Natural killer cell treated with Interleukin-12 subunit alpha and Interleukin-12 subunit beta and Interleukin-15 and Interleukin-18, amount 100 ng/mL, for 72 hours (primary cell): Measurements from ENCODE around the gene ADAM15. TPM values are rescaled to one million over a fixed set of nuclear protein-coding genes. Genes with fewer than 3 reads are reported as not detected.

Source experiments
- ATAC-seq, 2 donors: fragments of 150-1000 bp; cut with Tn5 transposase in 1 of 2; sonication (Bioruptor Pico), chemical (Tn5 transposase) in 1 of 2; 2 replicates each; pipeline ENCODE4 v1.10.0; 2021
- DNase-seq: peaks from one replicate; pipeline ENCODE4 v3.0.0; 2022; ENCODE audit warnings: low spot score
- H3K27ac Mint-ChIP-seq, 2 donors: 1 replicate in 1 of 2; 2 replicates in 1 of 2; pipeline ENCODE4 v1.8.0; 2022; ENCODE audit warnings: mixed read lengths in 2 of 2, mild to moderate bottlenecking in 1 of 2, moderate library complexity in 1 of 2
- H3K27me3 Mint-ChIP-seq, 2 donors: 1 replicate in 1 of 2; 2 replicates in 1 of 2; pipeline ENCODE4 v1.8.0; 2022; ENCODE audit warnings: mixed read lengths in 2 of 2
- H3K36me3 Mint-ChIP-seq: one replicate; pipeline ENCODE4 v1.8.0; 2022; ENCODE audit warnings: mixed read lengths
- H3K4me1 Mint-ChIP-seq, 2 donors: 1 replicate in 1 of 2; 2 replicates in 1 of 2; pipeline ENCODE4 v1.8.0; 2022; ENCODE audit warnings: low read depth in 2 of 2, mixed read lengths in 2 of 2, mild to moderate bottlenecking in 1 of 2
- H3K4me3 Mint-ChIP-seq: one replicate; pipeline ENCODE4 v1.8.0; 2022; ENCODE audit warnings: mixed read lengths
- H3K9me3 Mint-ChIP-seq: 2 replicates; pipeline ENCODE4 v1.8.0; 2022; ENCODE audit warnings: mixed read lengths
- total RNA-seq, 2 donors: library from RNA; stranded (reverse); gene quantifications; one replicate each; pipeline ENCODE4 v1.2.3, GENCODE V29; 2022

The ADAM15 gene
- 100 to 1,000 TPM in 1 of 2 donors, 10 to 100 TPM in 1; 42.1 to 107 TPM for total RNA-seq

GRCh38 chr1:155050560-155051341 lies at the start of gene ADAM15:
ADAM15 (plus strand) TSS chr1:155051316; CDS start chr1:155051387, 71 bp downstream.
- peak; percentile 91 to 94 for ATAC-seq
- H3K4me3 Mint-ChIP-seq: peak within 1 kb of the TSS; percentile 88
- no peaks in the 10 kb centered on the region for H3K36me3 Mint-ChIP-seq
- H3K9me3 Mint-ChIP-seq: no peaks in the 10 kb centered on the region
- DNase-seq: peak; percentile 86
- no peaks in the 10 kb centered on the region for H3K27me3 Mint-ChIP-seq
- peak within 1 kb of the TSS; percentile 50 to 77 for H3K27ac Mint-ChIP-seq
- peaks cover 23 to 28% of the 10 kb centered on the region in 2 donors for H3K4me1 Mint-ChIP-seq

DNA sequence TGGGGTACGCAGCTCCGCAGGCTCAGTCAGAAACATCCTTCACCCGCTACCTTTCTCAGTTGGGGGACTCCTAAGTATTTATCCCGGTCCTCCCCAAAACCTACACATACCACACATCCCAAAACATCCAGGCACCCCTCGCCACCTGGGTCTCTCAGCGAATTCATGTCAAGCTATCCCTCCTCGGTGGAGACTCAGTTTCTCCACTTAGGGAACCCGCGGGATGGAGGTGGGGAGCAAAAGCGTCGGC lies 49.8 kb upstream of the ADAM15 start:
- no peaks in the 10 kb centered on the region for H3K9me3 Mint-ChIP-seq
- H3K27me3 Mint-ChIP-seq: no peaks in the 10 kb centered on the region
- H3K27ac Mint-ChIP-seq: peak overlapping the region; percentile 94 to 95
- H3K4me1 Mint-ChIP-seq: peaks cover 36 to 41% of the 10 kb centered on the region in 2 donors
- ATAC-seq: no peak
- H3K4me3 Mint-ChIP-seq: peak overlapping the region; percentile 95
- DNase-seq: no peak
- no peaks in the 10 kb centered on the region for H3K36me3 Mint-ChIP-seq

DNA sequence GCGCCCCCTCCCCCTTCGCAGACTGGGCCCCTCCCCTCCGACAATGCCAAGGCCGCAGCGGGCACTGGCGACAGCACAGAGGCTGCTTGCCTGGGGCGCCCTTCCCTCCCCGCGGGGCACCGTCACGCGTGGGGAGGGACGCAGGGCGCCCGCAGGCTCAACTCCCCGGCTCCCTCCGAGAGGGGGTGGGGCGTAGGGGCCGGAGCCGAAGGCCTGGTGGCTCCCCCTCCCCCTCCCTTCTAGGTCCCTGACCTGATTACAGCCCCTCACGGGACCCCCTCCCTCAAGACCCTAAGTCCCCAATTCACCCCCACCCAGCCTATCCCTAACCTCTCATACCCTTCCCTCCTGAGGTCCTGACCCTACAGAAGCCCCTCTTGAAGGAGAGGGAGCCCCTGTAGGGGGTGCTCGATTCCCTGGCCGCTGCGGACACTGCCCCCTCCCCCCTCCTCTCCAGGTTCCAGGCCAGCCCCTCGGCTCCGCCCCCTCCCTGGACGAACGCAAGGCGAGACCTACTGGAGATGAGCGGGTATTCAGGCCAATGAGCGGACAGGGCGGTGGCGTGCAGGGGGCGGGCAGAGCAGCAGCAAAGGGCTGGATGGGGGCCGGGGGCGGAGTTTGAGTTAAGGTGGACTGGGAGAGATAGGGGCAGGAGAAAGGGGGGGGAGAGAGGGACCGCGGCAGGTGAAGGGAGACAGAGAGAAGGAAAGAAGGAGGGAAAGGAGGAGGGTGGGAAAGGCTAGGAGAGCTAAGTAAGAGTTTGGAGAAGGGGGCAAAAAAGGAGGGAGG lies 49.2 kb upstream of the ADAM15 start:
- Mint-ChIP-seq H3K36me3 (no peaks in the 10 kb centered on the region), H3K4me1 (peaks cover 41 to 46% of the 10 kb centered on the region in 2 donors), H3K9me3 (no peaks in the 10 kb centered on the region), H3K27me3 (no peaks in the 10 kb centered on the region), H3K4me3 (peak overlapping the region; percentile 95), H3K27ac (peak overlapping the region; percentile 94 to 95)
- ATAC-seq (peak; percentile 90 to 94), DNase-seq (peak; percentile 100)

GRCh38 chr1:155002464-155003226 lies 48.5 kb upstream of the ADAM15 start, which contains the start of gene ZBTB7B:
ZBTB7B (plus strand) TSS chr1:155002802; CDS start chr1:155014661, 11,859 bp downstream.
- no peak for DNase-seq
- Mint-ChIP-seq H3K36me3 (no peaks in the 10 kb centered on the region), H3K9me3 (no peaks in the 10 kb centered on the region), H3K4me1 (peaks cover 37 to 45% of the 10 kb centered on the region in 2 donors), H3K27ac (peak within 1 kb of the TSS; percentile 94 to 98), H3K27me3 (no peaks in the 10 kb centered on the region), H3K4me3 (peak within 1 kb of the TSS; percentile 95)
- ATAC-seq: peak; percentile 3 to 36

DNA sequence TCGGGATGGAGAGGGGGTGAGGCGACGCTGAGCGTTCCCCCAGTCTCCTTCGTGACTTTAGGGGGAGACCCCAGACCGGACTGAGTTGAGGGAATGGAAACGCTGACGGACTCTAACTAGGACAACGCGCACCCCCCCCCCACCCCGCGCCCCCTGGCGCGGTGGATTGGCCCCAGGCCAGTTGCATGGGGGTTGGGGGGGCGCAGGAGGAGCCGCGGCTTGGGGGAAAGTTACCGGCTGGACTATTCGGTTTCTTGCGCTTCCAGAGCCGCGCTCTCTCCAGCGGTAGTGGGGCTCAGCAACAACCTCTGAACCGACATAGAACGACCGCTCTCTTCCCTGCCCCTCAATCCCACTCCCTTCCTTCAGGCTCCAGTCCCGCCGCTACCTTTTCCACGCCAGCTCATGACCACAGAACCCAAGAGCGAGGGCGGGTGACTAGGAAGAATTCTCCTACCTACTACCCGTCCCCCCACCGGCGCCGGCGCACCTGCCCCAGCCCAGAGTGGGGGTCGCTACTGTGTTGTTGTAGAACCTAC lies 47.8 kb upstream of the ADAM15 start:
- H3K4me1 Mint-ChIP-seq: peaks cover 34 to 43% of the 10 kb centered on the region in 2 donors
- H3K27me3 Mint-ChIP-seq: no peaks in the 10 kb centered on the region
- H3K9me3 Mint-ChIP-seq: no peaks in the 10 kb centered on the region
- H3K27ac Mint-ChIP-seq: peak overlapping the region; percentile 94 to 98
- no peaks in the 10 kb centered on the region for H3K36me3 Mint-ChIP-seq
- no peak for DNase-seq
- peak overlapping the region; percentile 95 for H3K4me3 Mint-ChIP-seq
- no peak for ATAC-seq

GRCh38 chr1:155003766-155004351 lies 47.3 kb upstream of the ADAM15 start:
- peak overlapping the region; percentile 94 to 98 for H3K27ac Mint-ChIP-seq
- peak; percentile 85 for DNase-seq
- H3K36me3 Mint-ChIP-seq: no peaks in the 10 kb centered on the region
- peaks cover 33 to 44% of the 10 kb centered on the region in 2 donors for H3K4me1 Mint-ChIP-seq
- H3K4me3 Mint-ChIP-seq: peak overlapping the region; percentile 95
- ATAC-seq: no peak
- H3K27me3 Mint-ChIP-seq: no peaks in the 10 kb centered on the region
- no peaks in the 10 kb centered on the region for H3K9me3 Mint-ChIP-seq

GRCh38 chr1:155004352-155005075 lies 46.6 kb upstream of the ADAM15 start:
- H3K9me3 Mint-ChIP-seq: no peaks in the 10 kb centered on the region
- no peaks in the 10 kb centered on the region for H3K36me3 Mint-ChIP-seq
- no peak for ATAC-seq
- H3K4me1 Mint-ChIP-seq: peaks cover 33 to 44% of the 10 kb centered on the region in 2 donors
- no peak for DNase-seq
- H3K27ac Mint-ChIP-seq: peak overlapping the region; percentile 94 to 98
- H3K27me3 Mint-ChIP-seq: no peaks in the 10 kb centered on the region
- peak overlapping the region; percentile 95 for H3K4me3 Mint-ChIP-seq

DNA sequence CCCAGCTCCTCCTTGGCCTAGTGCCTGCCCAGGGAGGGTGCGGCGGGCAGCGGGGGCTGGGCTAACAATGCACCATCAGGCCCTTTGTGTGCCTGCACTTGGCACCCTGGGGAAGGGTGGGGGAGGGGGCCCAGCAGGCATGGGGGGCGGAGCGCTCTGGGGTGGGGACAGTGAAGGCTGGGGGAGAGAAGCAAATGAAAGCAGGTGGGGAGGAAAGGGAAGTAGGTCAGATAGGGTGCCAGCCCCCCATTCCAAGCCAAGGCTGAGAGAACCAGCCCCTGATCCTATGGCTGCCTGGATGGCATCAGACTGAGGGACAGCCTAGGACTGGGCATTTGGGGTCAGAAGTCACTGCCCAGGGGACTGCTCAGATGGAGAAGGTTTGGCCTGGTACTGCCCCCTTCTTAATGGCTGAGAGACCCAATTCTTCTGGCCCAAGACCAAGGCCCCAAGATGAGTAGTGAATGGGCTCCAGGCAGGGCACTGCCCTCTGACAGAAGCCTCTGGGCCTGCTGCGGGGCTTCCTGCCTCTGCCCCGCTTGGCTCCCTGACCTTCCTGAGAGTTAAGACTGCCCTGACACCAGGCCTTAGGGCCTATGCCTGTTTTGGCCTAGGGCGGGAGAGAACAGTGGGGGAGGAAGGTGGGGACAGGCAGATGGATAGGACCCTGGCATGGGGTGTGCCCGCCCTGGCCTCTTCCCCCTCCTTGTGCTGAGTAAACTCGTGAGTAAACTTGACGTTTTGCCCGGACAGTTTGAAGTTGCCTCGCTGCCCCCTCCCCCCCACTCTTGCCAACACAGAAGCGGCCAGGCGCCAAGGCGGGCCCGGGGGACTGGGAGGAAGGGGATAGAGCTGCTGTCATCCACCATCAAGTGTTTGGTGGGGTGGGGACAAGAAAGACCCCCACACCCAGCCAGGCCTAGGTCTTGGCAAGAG lies 45.8 kb upstream of the ADAM15 start:
- ATAC-seq (no peak), DNase-seq (no peak)
- Mint-ChIP-seq H3K36me3 (no peaks in the 10 kb centered on the region), H3K27me3 (no peaks in the 10 kb centered on the region), H3K9me3 (no peaks in the 10 kb centered on the region), H3K4me1 (peaks cover 34 to 45% of the 10 kb centered on the region in 2 donors), H3K27ac (peak overlapping the region; percentile 94 to 98), H3K4me3 (peak overlapping the region; percentile 76)

DNA sequence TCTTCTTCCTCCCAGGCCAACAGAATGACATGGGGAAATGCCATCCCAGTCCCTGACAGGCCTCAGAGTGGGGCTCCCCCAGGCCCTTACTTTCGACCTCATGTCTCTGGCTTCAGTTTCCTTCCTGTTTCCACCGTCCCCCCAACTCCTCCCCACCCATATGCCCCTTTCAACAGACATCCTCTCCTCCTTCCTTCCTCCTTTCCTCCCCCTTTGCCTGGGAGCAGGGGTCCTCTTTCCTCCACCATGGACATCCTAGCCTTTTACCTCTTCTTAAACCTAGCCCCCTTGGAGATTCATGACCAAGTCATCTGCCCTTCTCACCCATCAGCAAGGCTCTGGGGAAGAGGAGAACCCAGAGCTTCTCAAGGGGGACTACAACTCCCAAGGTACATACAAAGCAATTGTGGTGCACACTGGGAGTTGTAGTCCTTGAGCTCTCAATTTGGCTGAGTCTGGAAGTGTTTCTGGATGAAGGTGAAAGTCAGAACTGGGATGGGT lies 44.5 kb upstream of the ADAM15 start:
- H3K4me1 Mint-ChIP-seq: peaks cover 34 to 53% of the 10 kb centered on the region in 2 donors
- no peak for ATAC-seq
- DNase-seq: no peak

DNA sequence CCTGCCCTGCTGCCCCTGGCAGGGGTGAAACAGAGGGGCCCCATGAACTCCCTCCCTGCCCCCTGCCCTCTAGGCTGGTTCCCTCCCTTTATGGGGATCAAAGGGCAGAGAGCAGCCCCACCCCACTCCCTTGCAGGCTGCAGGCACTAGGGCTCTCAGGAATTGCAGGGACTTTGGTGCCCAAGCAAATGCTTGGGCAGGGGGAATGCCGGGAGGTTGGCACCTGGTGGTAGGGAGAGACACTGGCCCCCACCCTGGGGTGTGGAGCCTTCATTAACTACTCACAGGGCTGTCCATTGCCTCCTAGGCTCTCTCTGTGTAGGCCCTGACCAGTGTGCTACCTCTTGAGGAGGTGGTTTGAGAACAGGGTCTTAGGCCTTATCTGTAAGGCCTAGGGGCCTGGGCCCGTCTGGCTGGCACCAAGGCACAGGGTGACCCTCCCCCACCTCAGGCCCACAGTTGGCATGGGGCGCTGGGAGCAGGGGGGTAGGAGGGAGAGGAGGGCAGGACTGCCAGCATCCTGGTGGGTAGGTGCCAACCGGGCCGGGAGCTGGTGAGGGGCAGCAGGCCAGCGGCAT lies 43.8 kb upstream of the ADAM15 start:
- Mint-ChIP-seq H3K36me3 (no peaks in the 10 kb centered on the region), H3K27me3 (no peaks in the 10 kb centered on the region), H3K9me3 (no peaks in the 10 kb centered on the region), H3K4me3 (peak overlapping the region; percentile 76), H3K27ac (peak overlapping the region; percentile 94 to 98), H3K4me1 (peaks cover 34 to 54% of the 10 kb centered on the region in 2 donors)
- DNase-seq (no peak), ATAC-seq (no peak)

More for the DNA sequence above, 44.5 kb upstream of the ADAM15 start:
- Mint-ChIP-seq H3K9me3 (no peaks in the 10 kb centered on the region), H3K27ac (peak overlapping the region; percentile 94 to 98), H3K36me3 (no peaks in the 10 kb centered on the region), H3K27me3 (no peaks in the 10 kb centered on the region), H3K4me3 (peak overlapping the region; percentile 76)
